Kidney tubule cell (primary cell): ENCODE results near the gene ZDHHC24.
A peak's percentile ranks its signal among the peaks of the same experiment; 100 is the strongest.
"Not testable (repeated sequence)": the region's sequence is repeated elsewhere in the genome, so short reads cannot be mapped to it uniquely, and the experiment has no call there.

Source experiments
- DNase-seq: peaks from one replicate; pipeline ENCODE4 v3.0.0-alpha.2; 2018; ENCODE audit warnings: low spot score

Gene ZDHHC24

GRCh38 chr11:66546368-66546965 is 619 bp upstream of the ZDHHC24 start, which contains the start of gene ACTN3:
Gene ACTN3, plus strand, starts transcription at chr11:66546903. Its CDS starts 35 bp downstream, at chr11:66546938.
- no peak for DNase-seq

- not testable (repeated sequence) for DNase-seq
These were observed 896 bp downstream of the ZDHHC24 start for GRCh38 chr11:66544952-66545351.

- DNase-seq: no peak
These were observed 2.4 kb downstream of the ZDHHC24 start for GRCh38 chr11:66543263-66544107.

- DNase-seq: no peak
These were observed 3.5 kb downstream of the ZDHHC24 start for GRCh38 chr11:66542362-66542761.

GRCh38 chr11:66541892-66542291 is 4.0 kb downstream of the ZDHHC24 start:
- no peak for DNase-seq

GRCh38 chr11:66540598-66540997 is 5.2 kb downstream of the ZDHHC24 start:
- not testable (repeated sequence) for DNase-seq

GRCh38 chr11:66539870-66540213 is 6.0 kb downstream of the ZDHHC24 start:
- no peak for DNase-seq

GRCh38 chr11:66539170-66539869 is 6.5 kb downstream of the ZDHHC24 start:
- no peak for DNase-seq

GRCh38 chr11:66532784-66533183 is 13.1 kb downstream of the ZDHHC24 start:
- no peak for DNase-seq

- DNase-seq: no peak
These were observed 14.0 kb downstream of the ZDHHC24 start for GRCh38 chr11:66531841-66532240.

GRCh38 chr11:66530927-66531709 is 14.7 kb downstream of the ZDHHC24 start:
- DNase-seq: no peak

- DNase-seq: no peak
These were observed 16.2 kb downstream of the ZDHHC24 start for GRCh38 chr11:66529655-66530054.

- DNase-seq: no peak
These were observed 16.8 kb downstream of the ZDHHC24 start for GRCh38 chr11:66529069-66529468.

- DNase-seq: no peak
These were observed 21.4 kb downstream of the ZDHHC24 start for GRCh38 chr11:66524304-66525040.

- no peak for DNase-seq
These were observed 22.2 kb downstream of the ZDHHC24 start for GRCh38 chr11:66523611-66524010.

- no peak for DNase-seq
These were observed 34.9 kb downstream of the ZDHHC24 start for GRCh38 chr11:66510990-66511339.

- peak; percentile 79 for DNase-seq
These were observed 35.4 kb downstream of the ZDHHC24 start, which contains the start of gene BBS1 for GRCh38 chr11:66510271-66510989. Gene BBS1, plus strand, starts transcription at chr11:66510635. Its CDS starts 25 bp downstream, at chr11:66510660.

GRCh38 chr11:66509131-66509561 is 36.7 kb downstream of the ZDHHC24 start:
- DNase-seq: no peak

- DNase-seq: no peak
These were observed 40.5 kb downstream of the ZDHHC24 start for GRCh38 chr11:66505276-66505816.

GRCh38 chr11:66498506-66498905 is 47.3 kb downstream of the ZDHHC24 start:
- DNase-seq: no peak
